Muscle layer of colon (tissue), 2 donors: Measurements from ENCODE around the gene PARVA.

Experiments used
- H3K27ac ChIP-seq: one replicate; pipeline ENCODE4 v1.7.0; 2013; ENCODE audit warnings: low read depth, mild to moderate bottlenecking, low read length, moderate library complexity
- H3K27me3 ChIP-seq, 2 donors: one replicate each; pipeline ENCODE4 v1.7.0; 2013; ENCODE audit warnings: low read length in 2 of 2, mild to moderate bottlenecking in 2 of 2; ENCODE audit not compliant: insufficient read depth in 2 of 2, control insufficient read depth in 1 of 2
- H3K36me3 ChIP-seq: one replicate; pipeline ENCODE4 v1.7.0; 2013; ENCODE audit warnings: mild to moderate bottlenecking, low read length; ENCODE audit not compliant: insufficient read depth
- H3K4me1 ChIP-seq: one replicate; pipeline ENCODE4 v1.7.0; 2013; ENCODE audit warnings: mild to moderate bottlenecking, low read length; ENCODE audit not compliant: insufficient read depth
- H3K4me3 ChIP-seq, 2 donors: one replicate each; pipeline ENCODE4 v1.7.0; 2013; ENCODE audit warnings: low read length in 2 of 2, low read depth in 1 of 2, mild to moderate bottlenecking in 1 of 2, moderate library complexity in 1 of 2
- H3K9ac ChIP-seq: one replicate; pipeline ENCODE4 v1.7.0; 2013; ENCODE audit warnings: low read length
- H3K9me3 ChIP-seq: one replicate; pipeline ENCODE4 v1.7.0; 2013; ENCODE audit warnings: mild to moderate bottlenecking, low read length
- donor health status: abdominal sarcoma.
- donor health status: Adenocarcinoma of cecum.

PARVA gene

GRCh38 chr11:12573707-12574485, 196.5 kb downstream of the PARVA start:
- H3K9ac ChIP-seq, result no peak overlapping the region
- peaks cover 5% of the 10 kb centered on the region for H3K4me1 ChIP-seq
- no peak overlapping the region for H3K27ac ChIP-seq
- H3K9me3 ChIP-seq, result no peaks in the 10 kb centered on the region
- no peaks in the 10 kb centered on the region for H3K36me3 ChIP-seq
- no peak overlapping the region for H3K4me3 ChIP-seq
- no peaks in the 10 kb centered on the region for H3K27me3 ChIP-seq

- Histone ChIP-seq H3K36me3 (no peaks in the 10 kb centered on the region), H3K27me3 (no peaks in the 10 kb centered on the region), H3K27ac (no peak overlapping the region), H3K9me3 (no peaks in the 10 kb centered on the region), H3K4me3 (no peak overlapping the region), H3K9ac (no peak overlapping the region), H3K4me1 (peaks cover 5% of the 10 kb centered on the region)
Observed at GRCh38 chr11:12577725-12578644, 200.6 kb downstream of the PARVA start.

- Histone ChIP-seq H3K36me3 (no peaks in the 10 kb centered on the region), H3K27me3 (no peaks in the 10 kb centered on the region), H3K4me3 (no peak overlapping the region), H3K9me3 (no peaks in the 10 kb centered on the region), H3K27ac (no peak overlapping the region), H3K4me1 (peaks cover 4% of the 10 kb centered on the region), H3K9ac (no peak overlapping the region)
Observed at GRCh38 chr11:12581416-12581815, 204.0 kb downstream of the PARVA start.

GRCh38 chr11:12581923-12582322, 204.6 kb downstream of the PARVA start:
- Histone ChIP-seq H3K4me1 (peaks cover 4% of the 10 kb centered on the region), H3K9me3 (no peaks in the 10 kb centered on the region), H3K27me3 (no peaks in the 10 kb centered on the region), H3K36me3 (no peaks in the 10 kb centered on the region), H3K27ac (no peak overlapping the region), H3K4me3 (no peak overlapping the region), H3K9ac (no peak overlapping the region)
